AG10803 (cell line): ENCODE results near the gene NCOR1.
A peak's percentile ranks its signal among the peaks of the same experiment; 100 is the strongest.
"Not testable (repeated sequence)": the region's sequence is repeated elsewhere in the genome, so short reads cannot be mapped to it uniquely, and the experiment has no call there.

ENCODE experiments used
- DNase-seq: peaks from one replicate; pipeline ENCODE4 v3.0.0; 2010; ENCODE audit warnings: low read depth
- H3K4me3 ChIP-seq: 2 replicates; pipeline ENCODE4 v1.5.1; 2011; ENCODE audit warnings: mild to moderate bottlenecking, low read length, control low read depth
- TF ChIP-seq, protein P1 (sequence below): conservative IDR thresholded peaks from 2 replicates; pipeline ENCODE4 v1.5.1; 2011; ENCODE audit warnings: mild to moderate bottlenecking, low read length, control low read depth, inconsistent platforms

The NCOR1 gene

DNA sequence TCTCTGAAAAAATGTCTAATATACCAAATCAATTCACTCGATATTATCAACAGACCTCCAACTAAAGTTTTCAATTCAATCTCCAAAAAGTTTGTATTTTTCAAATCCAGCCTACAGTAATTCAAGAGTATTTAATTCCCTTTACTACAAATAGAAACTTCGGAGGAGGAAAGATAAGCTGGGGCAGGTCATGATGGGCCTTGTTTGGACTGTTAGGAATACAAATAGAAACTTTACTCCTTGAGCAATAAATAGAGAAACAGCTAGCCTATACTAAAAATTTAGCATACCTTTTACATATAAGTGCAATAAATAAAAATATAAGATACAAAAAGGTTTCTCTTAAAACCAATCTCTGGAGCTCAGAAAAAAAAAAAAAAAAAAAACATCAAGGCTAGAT is 98.2 kb downstream of the NCOR1 start:
- no peak for DNase-seq
- TF ChIP-seq, protein P1, sequence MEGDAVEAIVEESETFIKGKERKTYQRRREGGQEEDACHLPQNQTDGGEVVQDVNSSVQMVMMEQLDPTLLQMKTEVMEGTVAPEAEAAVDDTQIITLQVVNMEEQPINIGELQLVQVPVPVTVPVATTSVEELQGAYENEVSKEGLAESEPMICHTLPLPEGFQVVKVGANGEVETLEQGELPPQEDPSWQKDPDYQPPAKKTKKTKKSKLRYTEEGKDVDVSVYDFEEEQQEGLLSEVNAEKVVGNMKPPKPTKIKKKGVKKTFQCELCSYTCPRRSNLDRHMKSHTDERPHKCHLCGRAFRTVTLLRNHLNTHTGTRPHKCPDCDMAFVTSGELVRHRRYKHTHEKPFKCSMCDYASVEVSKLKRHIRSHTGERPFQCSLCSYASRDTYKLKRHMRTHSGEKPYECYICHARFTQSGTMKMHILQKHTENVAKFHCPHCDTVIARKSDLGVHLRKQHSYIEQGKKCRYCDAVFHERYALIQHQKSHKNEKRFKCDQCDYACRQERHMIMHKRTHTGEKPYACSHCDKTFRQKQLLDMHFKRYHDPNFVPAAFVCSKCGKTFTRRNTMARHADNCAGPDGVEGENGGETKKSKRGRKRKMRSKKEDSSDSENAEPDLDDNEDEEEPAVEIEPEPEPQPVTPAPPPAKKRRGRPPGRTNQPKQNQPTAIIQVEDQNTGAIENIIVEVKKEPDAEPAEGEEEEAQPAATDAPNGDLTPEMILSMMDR = no peak
- no peak overlapping the region for H3K4me3 ChIP-seq

DNA sequence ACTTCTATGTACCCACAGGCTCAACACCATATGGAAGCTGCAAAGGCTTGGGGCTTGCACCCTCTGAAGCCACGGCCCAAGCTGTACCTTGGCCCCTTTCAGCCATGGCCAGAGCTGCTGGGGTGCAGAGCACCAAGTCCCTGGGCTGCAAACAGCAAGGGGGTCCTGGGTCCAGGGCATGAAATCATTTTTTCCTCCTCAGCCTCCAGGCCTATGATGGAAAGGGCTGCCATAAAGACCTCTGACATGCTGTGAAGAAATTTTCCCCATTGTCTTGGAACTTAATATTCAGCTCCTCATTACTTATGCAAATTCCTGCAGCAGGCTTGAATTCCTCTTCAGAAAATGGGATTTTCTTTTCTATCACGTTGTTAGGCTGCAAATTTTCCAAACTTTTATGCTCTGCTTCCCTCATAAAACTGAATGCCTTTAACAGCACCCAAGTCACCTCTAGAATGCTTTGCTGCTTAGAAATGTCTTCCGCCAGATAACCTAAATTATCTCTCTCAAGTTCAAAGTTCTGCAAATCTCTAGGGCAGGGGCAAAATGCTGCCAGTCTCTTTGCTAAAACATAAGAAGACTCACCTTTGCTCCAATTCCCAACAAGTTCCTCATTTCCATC is 100.1 kb downstream of the NCOR1 start:
- DNase-seq, H3K4me3 ChIP-seq: not testable (repeated sequence)

DNA sequence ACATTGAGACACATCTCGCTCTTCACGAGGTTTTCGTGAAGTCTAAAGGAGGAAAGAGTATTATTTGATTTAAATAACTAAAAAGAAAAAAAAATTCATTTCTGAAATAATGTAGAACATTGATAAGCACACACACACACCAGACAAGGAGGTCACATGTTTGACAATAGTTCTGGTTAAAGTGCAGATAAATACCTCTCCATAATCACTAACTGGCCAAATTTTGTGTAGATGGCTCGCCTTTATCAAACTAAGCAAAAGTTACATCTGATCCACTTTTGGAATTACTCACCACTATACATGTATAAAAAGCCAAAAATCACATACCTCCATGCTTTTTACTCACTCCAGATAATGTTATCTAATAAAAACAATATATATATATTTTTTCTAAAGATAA is 106.5 kb downstream of the NCOR1 start:
- no peak overlapping the region for H3K4me3 ChIP-seq
- TF ChIP-seq, protein P1 = no peak
- DNase-seq = no peak

- no peak overlapping the region for H3K4me3 ChIP-seq
- DNase-seq = no peak
- TF ChIP-seq, protein P1 = no peak
These were observed 106.9 kb downstream of the NCOR1 start for GRCh38 chr17:16108386-16108785.

GRCh38 chr17:16107165-16107770 is 108.1 kb downstream of the NCOR1 start:
- DNase-seq = no peak
- TF ChIP-seq, protein P1 = no peak
- H3K4me3 ChIP-seq = no peak overlapping the region

DNA sequence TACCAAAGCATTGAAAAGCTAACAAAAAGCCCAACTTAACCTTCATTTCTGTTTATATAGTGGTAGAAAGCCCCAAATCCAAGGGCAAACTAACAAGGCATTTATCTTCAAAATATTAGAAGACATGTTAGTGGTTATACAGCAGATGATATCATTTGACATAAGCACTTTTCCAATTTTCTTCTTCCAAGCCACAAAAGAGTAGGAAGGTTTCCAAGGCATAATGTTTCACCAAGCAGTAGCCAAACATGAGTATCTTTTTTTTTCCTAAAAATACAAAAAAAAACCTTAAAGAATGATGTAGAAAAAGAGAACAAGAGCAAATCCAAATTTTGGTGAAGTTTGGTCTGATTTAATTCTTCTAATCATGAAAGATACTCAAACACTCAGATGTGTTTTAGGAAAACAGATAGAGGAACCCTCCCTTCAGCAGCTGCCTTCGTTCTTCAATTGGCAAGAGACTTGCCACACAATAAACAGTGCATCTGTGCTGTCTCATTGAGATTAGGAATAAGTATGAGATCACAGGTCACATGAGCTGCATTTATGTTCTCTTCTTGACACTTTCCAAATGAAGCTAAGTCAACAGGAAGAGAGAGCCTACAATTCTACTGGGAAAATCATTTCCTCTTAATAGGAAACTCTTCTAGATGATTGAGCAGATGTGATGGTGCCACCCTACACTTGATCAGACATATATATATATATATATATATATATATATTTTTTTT is 109.0 kb downstream of the NCOR1 start:
- H3K4me3 ChIP-seq = no peak overlapping the region
- TF ChIP-seq, protein P1 = no peak
- DNase-seq = peak; percentile 55

DNA sequence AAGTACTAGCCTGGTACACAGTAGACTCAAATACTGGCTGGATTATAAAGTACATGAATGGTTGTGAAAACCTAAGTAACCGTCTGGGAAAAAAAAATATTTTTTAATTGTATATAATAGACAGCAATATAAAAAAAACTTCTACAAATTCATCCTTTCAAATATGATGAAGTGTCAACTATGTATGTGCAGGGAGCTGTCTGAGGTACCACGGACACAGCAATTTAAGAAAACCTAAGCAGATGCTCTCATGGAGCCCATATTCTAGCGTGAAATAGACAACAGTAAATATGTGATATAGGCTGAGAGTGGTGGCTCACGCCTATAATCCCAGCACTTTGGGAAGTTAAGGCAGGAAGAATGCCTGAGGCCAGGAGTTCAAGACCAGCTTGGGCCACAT is 111.1 kb downstream of the NCOR1 start:
- no peak overlapping the region for H3K4me3 ChIP-seq
- DNase-seq = no peak
- TF ChIP-seq, protein P1 = no peak
